Type B pancreatic cell (in vitro differentiated cells): ENCODE results near the gene C12orf42. TPM values are rescaled to one million over a fixed set of nuclear protein-coding genes. Genes with fewer than 3 reads are reported as not detected.

ENCODE experiments used
- DNase-seq: peaks from one replicate; pipeline ENCODE4 v3.0.0; 2021; ENCODE audit warnings: mixed read lengths; ENCODE audit not compliant: unreplicated experiment; ENCODE audit errors: extremely low spot score
- H3K27ac Mint-ChIP-seq: 2 replicates; pipeline ENCODE4 v1.8.0; 2021; ENCODE audit warnings: mild to moderate bottlenecking, mixed read lengths
- H3K27me3 Mint-ChIP-seq: 2 replicates; pipeline ENCODE4 v1.8.0; 2021; ENCODE audit warnings: mixed read lengths
- H3K36me3 Mint-ChIP-seq: 2 replicates; pipeline ENCODE4 v1.8.0; 2021; ENCODE audit warnings: mixed read lengths
- H3K4me1 Mint-ChIP-seq: one replicate; pipeline ENCODE4 v1.8.0; 2021; ENCODE audit warnings: mixed read lengths; ENCODE audit not compliant: unreplicated experiment
- H3K4me3 Mint-ChIP-seq: 2 replicates; pipeline ENCODE4 v1.8.0; 2021; ENCODE audit warnings: mild to moderate bottlenecking, mixed read lengths
- H3K9me3 Mint-ChIP-seq: 2 replicates; pipeline ENCODE4 v1.8.0; 2021; ENCODE audit warnings: mixed read lengths
- CTCF ChIP-seq: fragments of 200-600 bp; sonication (generic); conservative IDR thresholded peaks from 2 replicates; pipeline ENCODE4 v1.5.0; 2021; ENCODE audit warnings: antibody characterized with exemption, mild to moderate bottlenecking
- total RNA-seq: library from RNA; stranded (reverse); gene quantifications from 2 replicates; pipeline ENCODE4 v1.2.1, GENCODE V29; 2021; ENCODE audit warnings: low replicate concordance

The C12orf42 gene
- total RNA-seq, 1 donor from 2014 or later: not detected

GRCh38 chr12:103504606-103505005, 8.8 kb upstream of the C12orf42 start:
- peaks cover 26% of the 10 kb centered on the region for H3K27me3 Mint-ChIP-seq
- no peaks in the 10 kb centered on the region for H3K4me1 Mint-ChIP-seq

GRCh38 chr12:103503546-103504480, 8.0 kb upstream of the C12orf42 start:
- peaks cover 27% of the 10 kb centered on the region for H3K27me3 Mint-ChIP-seq
- H3K4me3 Mint-ChIP-seq: no peak overlapping the region
- H3K36me3 Mint-ChIP-seq: no peaks in the 10 kb centered on the region
- no peaks in the 10 kb centered on the region for H3K4me1 Mint-ChIP-seq
- no peak overlapping the region for H3K27ac Mint-ChIP-seq
- H3K9me3 Mint-ChIP-seq: no peaks in the 10 kb centered on the region
- no peak for DNase-seq
- peak; percentile 73 for TF ChIP-seq CTCF

More at GRCh38 chr12:103504606-103505005, 8.8 kb upstream of the C12orf42 start:
- no peaks in the 10 kb centered on the region for H3K36me3 Mint-ChIP-seq
- no peak for DNase-seq
- TF ChIP-seq CTCF: no peak
- no peak overlapping the region for H3K4me3 Mint-ChIP-seq
- no peaks in the 10 kb centered on the region for H3K9me3 Mint-ChIP-seq
- H3K27ac Mint-ChIP-seq: no peak overlapping the region

- no peaks in the 10 kb centered on the region for H3K36me3 Mint-ChIP-seq
- no peak overlapping the region for H3K4me3 Mint-ChIP-seq
- no peak overlapping the region for H3K27ac Mint-ChIP-seq
- no peaks in the 10 kb centered on the region for H3K9me3 Mint-ChIP-seq
- TF ChIP-seq CTCF: no peak
- no peak for DNase-seq
- H3K27me3 Mint-ChIP-seq: peaks cover 38% of the 10 kb centered on the region
- no peaks in the 10 kb centered on the region for H3K4me1 Mint-ChIP-seq
Measured at GRCh38 chr12:103501447-103501846, 5.7 kb upstream of the C12orf42 start.

GRCh38 chr12:103499571-103499970, 3.8 kb upstream of the C12orf42 start:
- H3K27me3 Mint-ChIP-seq: peaks cover 46% of the 10 kb centered on the region
- H3K36me3 Mint-ChIP-seq: no peaks in the 10 kb centered on the region
- DNase-seq: no peak
- no peak overlapping the region for H3K4me3 Mint-ChIP-seq
- TF ChIP-seq CTCF: no peak
- H3K27ac Mint-ChIP-seq: no peak overlapping the region
- no peaks in the 10 kb centered on the region for H3K9me3 Mint-ChIP-seq
- H3K4me1 Mint-ChIP-seq: peaks cover 6% of the 10 kb centered on the region

- H3K36me3 Mint-ChIP-seq: no peaks in the 10 kb centered on the region
- H3K27me3 Mint-ChIP-seq: peaks cover 52% of the 10 kb centered on the region
- no peak for DNase-seq
- no peaks in the 10 kb centered on the region for H3K9me3 Mint-ChIP-seq
- peaks cover 7% of the 10 kb centered on the region for H3K4me1 Mint-ChIP-seq
- H3K4me3 Mint-ChIP-seq: no peak overlapping the region
- no peak overlapping the region for H3K27ac Mint-ChIP-seq
- TF ChIP-seq CTCF: no peak
Measured at GRCh38 chr12:103498990-103499389, 3.2 kb upstream of the C12orf42 start.
